ENCODE results near the gene CDH4.

- no peak for TF ChIP-seq CTCF (IDR thresholded peaks at IDR 0.05)
- no peak for TF ChIP-seq POLR2A (IDR thresholded peaks at IDR 0.05)
- TF ChIP-seq EP300 (IDR thresholded peaks at IDR 0.05) = no peak
- no peak for TF ChIP-seq POLR2AphosphoS5 (IDR thresholded peaks at IDR 0.05)
These were observed 333.7 kb downstream of the CDH4 start for GRCh38 chr20:61585764-61586163.

All from upper lobe of left lung (tissue), 4 donors.